CD4-positive, alpha-beta T cell (primary cell): ENCODE data around the gene ATXN2L. TPM values are rescaled to one million over a fixed set of nuclear protein-coding genes. Genes with fewer than 3 reads are reported as not detected.
A peak's percentile ranks its signal among the peaks of the same experiment; 100 is the strongest.

Experiments
- ATAC-seq: fragments of 200-7000 bp; cut with Tn5 transposase; one replicate; pipeline ENCODE4 v1.10.0; 2022; ENCODE audit warnings: mild to moderate bottlenecking; ENCODE audit not compliant: poor library complexity
- CTCF ChIA-PET: fragments of 350-600 bp; sonication (Branson Sonifier 250); formaldehyde crosslinking; loops from one replicate; lab custom pipeline; 2021; ENCODE audit warnings: antibody characterized with exemption, inconsistent platforms; lab: Charles Lee
- POLR2A ChIA-PET: fragments of 350-600 bp; sonication (Branson Sonifier 250); formaldehyde crosslinking; loops from one replicate; lab custom pipeline; 2021; ENCODE audit warnings: antibody characterized with exemption, inconsistent platforms; lab: Charles Lee
- DNase-seq, 14 experiments: peaks; one replicate each; pipeline ENCODE4 v3.0.0-alpha.2; 2013 to 2020; ENCODE audit warnings: mixed read lengths in 2 of 14
- H3K27ac ChIP-seq, 2 donors: one replicate each; pipeline versions ENCODE4 v1.5.1 to v1.7.0; 2013; ENCODE audit warnings: low read length in 2 of 2, low read depth in 1 of 2, mild to moderate bottlenecking in 1 of 2
- H3K27me3 ChIP-seq, 2 experiments: 1 replicate in 1 of 2; 2 replicates in 1 of 2; pipeline versions ENCODE4 v1.6.1 to v1.7.0; 2013; ENCODE audit warnings: low read length in 2 of 2, control low read depth in 1 of 2, mild to moderate bottlenecking in 1 of 2, moderate library complexity in 1 of 2; ENCODE audit not compliant: insufficient read depth in 2 of 2, control insufficient read depth in 1 of 2
- H3K36me3 ChIP-seq: one replicate; pipeline ENCODE4 v1.6.1; 2013; ENCODE audit warnings: low read length, control low read depth; ENCODE audit not compliant: insufficient read depth
- H3K4me1 ChIP-seq: one replicate; pipeline ENCODE4 v1.6.1; 2013; ENCODE audit warnings: low read length, control low read depth; ENCODE audit not compliant: insufficient read depth
- H3K4me3 ChIP-seq: one replicate; pipeline ENCODE4 v1.5.1; 2013; ENCODE audit warnings: mild to moderate bottlenecking, low read length, moderate library complexity
- H3K9me3 ChIP-seq, 2 experiments: 1 replicate in 1 of 2; 2 replicates in 1 of 2; pipeline versions ENCODE4 v1.6.1 to v1.7.0; 2013; ENCODE audit warnings: low read length in 2 of 2, mild to moderate bottlenecking in 2 of 2, control low read depth in 1 of 2, moderate library complexity in 1 of 2; ENCODE audit not compliant: control insufficient read depth in 1 of 2, insufficient read depth in 1 of 2
- H3K27ac Mint-ChIP-seq: one replicate; pipeline ENCODE4 v1.8.0; 2020; ENCODE audit warnings: mixed read lengths
- H3K27me3 Mint-ChIP-seq: one replicate; pipeline ENCODE4 v1.8.0; 2021; ENCODE audit warnings: mixed read lengths
- H3K36me3 Mint-ChIP-seq: one replicate; pipeline ENCODE4 v1.8.0; 2021; ENCODE audit warnings: low read depth, mixed read lengths
- H3K4me1 Mint-ChIP-seq: one replicate; pipeline ENCODE4 v1.8.0; 2021; ENCODE audit warnings: low read depth, mixed read lengths
- H3K4me3 Mint-ChIP-seq: one replicate; pipeline ENCODE4 v1.8.0; 2020; ENCODE audit warnings: mild to moderate bottlenecking, mixed read lengths
- H3K9me3 Mint-ChIP-seq: one replicate; pipeline ENCODE4 v1.8.0; 2020; ENCODE audit warnings: mixed read lengths
- CTCF ChIP-seq: fragments of 200-600 bp; IDR thresholded peaks from one replicate; pipeline ENCODE4 v1.8.0; 2022; ENCODE audit warnings: antibody characterized with exemption, mild to moderate bottlenecking
- intact Hi-C, 2 experiments: fragments of 100-400 bp; cut with DNase I in 1 of 2; cut with micrococcal nuclease in 1 of 2; formaldehyde crosslinking; loops; one replicate each; pipeline versions ENCODE4 v1.15.1 to v1.9.0; 2023 to 2025; cut with DNase I, micrococcal nuclease
- total RNA-seq, 174 experiments: library from RNA in 2 of 174; stranded (reverse) in 2 of 174; gene quantifications; one replicate each; pipeline ENCODE4 v1.2.3 and lab custom pipeline; 2021 to 2026

ATXN2L gene
- total RNA-seq, 2 experiments from 2014 or later, result 292 to 304 TPM

GRCh38 chr16:28823291-28823872 is 583 bp downstream of the ATXN2L start:
- Histone ChIP-seq H3K4me3 (peak overlapping the region; percentile 90), H3K9me3 (no peaks in the 10 kb centered on the region), H3K27me3 (no peaks in the 10 kb centered on the region), H3K27ac (peak overlapping the region; percentile 95 to 98), H3K4me1 (peaks cover 31% of the 10 kb centered on the region), H3K36me3 (peaks cover 38% of the 10 kb centered on the region)
- ChIA-PET CTCF (interaction anchor here (0.6 kb wide), 1 partner anchor 40 kb away, joined by 3 read pairs; no protein-coding TSS in a partner anchor), POLR2A (interaction anchor here (0.7 to 4.4 kb wide), 22 partner anchors 9 to 1242 kb away, joined by 3 to 85 read pairs (median 5); partner anchors contain the start of genes ALDOA, APOBR, CLN3 and LAT)
- Mint-ChIP-seq H3K27me3 (no peaks in the 10 kb centered on the region), H3K36me3 (peaks cover 52% of the 10 kb centered on the region), H3K9me3 (no peaks in the 10 kb centered on the region), H3K4me3 (peak overlapping the region; percentile 100), H3K4me1 (peaks cover 50% of the 10 kb centered on the region), H3K27ac (peak overlapping the region; percentile 99)
- intact Hi-C loops, result loop anchor here in 1 of 2 experiments (1.0 to 10.0 kb wide), 3 partner anchors 40 to 1171 kb away; partner anchors contain the start of genes HIRIP3, INO80E, RABEP2 and SH2B1
- peak; percentile 4 for ATAC-seq
- TF ChIP-seq CTCF, result no peak
- peak in 4 of 14 experiments; percentile 21 to 67 (median 30) for DNase-seq

GRCh38 chr16:28823873-28824716 is 1.3 kb downstream of the ATXN2L start:
- peaks cover 31% of the 10 kb centered on the region for H3K4me1 ChIP-seq
- peak overlapping the region; percentile 95 to 98 for H3K27ac ChIP-seq
- DNase-seq (peak; percentile 88 to 98 (median 94)), ATAC-seq (peak; percentile 60)
- no peaks in the 10 kb centered on the region for H3K27me3 ChIP-seq
- intact Hi-C loops, result loop anchor here (1.0 to 10.0 kb wide), 5 partner anchors 22 to 1171 kb away; partner anchors contain the start of genes TUFM (in 2 of the 2), HIRIP3 (in 1 of the 2), INO80E (in 1 of the 2) and RABEP2 (in 1 of the 2)
- CTCF ChIA-PET, result interaction anchor here (0.6 kb wide), 1 partner anchor 39 kb away, joined by 3 read pairs; no protein-coding TSS in a partner anchor
- peaks cover 59% of the 10 kb centered on the region for H3K36me3 Mint-ChIP-seq
- H3K36me3 ChIP-seq, result peaks cover 45% of the 10 kb centered on the region
- H3K27me3 Mint-ChIP-seq, result no peaks in the 10 kb centered on the region
- no peaks in the 10 kb centered on the region for H3K9me3 Mint-ChIP-seq
- H3K27ac Mint-ChIP-seq, result peak overlapping the region; percentile 99
- TF ChIP-seq CTCF, result peak; percentile 13
- POLR2A ChIA-PET, result interaction anchor here (0.6 to 4.4 kb wide), 10 partner anchors 8 to 332 kb away, joined by 3 to 85 read pairs (median 6); partner anchors contain the start of genes CLN3, LAT, NFATC2IP and RABEP2
- peak overlapping the region; percentile 90 for H3K4me3 ChIP-seq
- no peaks in the 10 kb centered on the region for H3K9me3 ChIP-seq
- H3K4me1 Mint-ChIP-seq, result peaks cover 50% of the 10 kb centered on the region
- peak overlapping the region; percentile 100 for H3K4me3 Mint-ChIP-seq

GRCh38 chr16:28824717-28824973 is 1.8 kb downstream of the ATXN2L start:
- H3K27me3 ChIP-seq, result no peaks in the 10 kb centered on the region
- H3K4me1 ChIP-seq, result peaks cover 31% of the 10 kb centered on the region
- Mint-ChIP-seq H3K36me3 (peaks cover 65% of the 10 kb centered on the region), H3K4me1 (peaks cover 50% of the 10 kb centered on the region), H3K27ac (peak overlapping the region; percentile 99), H3K9me3 (no peaks in the 10 kb centered on the region), H3K4me3 (peak overlapping the region; percentile 100), H3K27me3 (no peaks in the 10 kb centered on the region)
- ATAC-seq (no peak), DNase-seq (no peak)
- peaks cover 49% of the 10 kb centered on the region for H3K36me3 ChIP-seq
- peak overlapping the region; percentile 95 to 98 for H3K27ac ChIP-seq
- TF ChIP-seq CTCF, result no peak
- ChIA-PET CTCF (no interaction called here), POLR2A (interaction anchor here (0.6 to 4.4 kb wide), 5 partner anchors 12 to 101 kb away, joined by 3 to 85 read pairs (median 33); partner anchors contain the start of genes RABEP2, SH2B1 and TUFM)
- H3K9me3 ChIP-seq, result no peaks in the 10 kb centered on the region
- intact Hi-C loops, result loop anchor here (1.0 to 10.0 kb wide), 3 partner anchors 22 to 1170 kb away; partner anchors contain the start of genes TUFM (in 2 of the 2), HIRIP3 (in 1 of the 2) and INO80E (in 1 of the 2)
- H3K4me3 ChIP-seq, result peak overlapping the region; percentile 90
